A549 (cell line): Measurements from ENCODE around the gene ALDH3B2. TPM values are rescaled to one million over a fixed set of nuclear protein-coding genes. Genes with fewer than 3 reads are reported as not detected.

ENCODE experiments used
- ATAC-seq, 2 experiments: fragments of 200-7000 bp in 1 of 2; fragments of >200 bp in 1 of 2; cut with Nextera tagmentation in 1 of 2; cut with Tn5 transposase in 1 of 2; 3 replicates each; pipeline versions ENCODE4 v1.8.0 to v1.9.1; 2018 to 2020; ENCODE audit warnings: mild to moderate bottlenecking in 1 of 2, moderate library complexity in 1 of 2
- CTCF ChIA-PET: fragments of 300-600 bp; sonication (Branson Sonifier 250); formaldehyde crosslinking; extraction: SDS; loops from one replicate; lab custom pipeline; 2021; ENCODE audit warnings: antibody characterized with exemption, inconsistent platforms; lab: Yijun Ruan, JAX
- POLR2A ChIA-PET: fragments of 350-600 bp; formaldehyde crosslinking; extraction: SDS; loops from one replicate; lab custom pipeline; 2021; ENCODE audit warnings: antibody characterized with exemption, inconsistent platforms; lab: Yijun Ruan, JAX
- DNase-seq, 2 experiments: peaks; one replicate each; pipeline versions ENCODE4 v3.0.0 to v3.0.0-alpha.2; 2011 to 2016; ENCODE audit warnings: low read depth in 1 of 2, low spot score in 1 of 2
- FAIRE-seq: peaks from 2 replicates; lab custom pipeline; 2011; peaks lifted over from hg19 to GRCh38; lab: Jason Lieb, UNC
- H3K27ac ChIP-seq, 2 experiments: fragments of >200 bp; sonication (Bioruptor Twin); formaldehyde crosslinking; 3 replicates each; pipeline ENCODE4 v1.5.1; 2016 to 2017
- H3K4me1 ChIP-seq: fragments of >200 bp; sonication (Bioruptor Twin); formaldehyde crosslinking; 3 replicates; pipeline ENCODE4 v1.6.1; 2016
- H3K4me2 ChIP-seq: fragments of >200 bp; sonication (Bioruptor Twin); formaldehyde crosslinking; 3 replicates; pipeline ENCODE4 v1.6.1; 2016
- H3K4me3 ChIP-seq: fragments of >200 bp; sonication (Bioruptor Twin); formaldehyde crosslinking; 3 replicates; pipeline ENCODE4 v1.5.1; 2016
- H3K9me3 ChIP-seq: fragments of >200 bp; sonication (Bioruptor Twin); formaldehyde crosslinking; 3 replicates; pipeline ENCODE4 v1.6.1; 2016
- BHLHE40 ChIP-seq: IDR thresholded peaks from 2 replicates; pipeline ENCODE4 v1.6.1; 2012; ENCODE audit warnings: low read depth, low read length, inconsistent platforms
- EHMT2 ChIP-seq: fragments of 200-600 bp; sonication (generic); IDR thresholded peaks from 2 replicates; pipeline ENCODE4 v1.6.1; 2016; ENCODE audit warnings: antibody characterized with exemption, low read depth, mild to moderate bottlenecking, moderate library complexity
- EP300 ChIP-seq, 2 experiments: fragments of >200 bp; sonication (Bioruptor Twin); formaldehyde crosslinking; IDR thresholded peaks; 2 replicates in 1 of 2; 3 replicates in 1 of 2; pipeline ENCODE4 v1.6.1; 2016 to 2017
- ESRRA ChIP-seq: fragments of 150-350 bp; IDR thresholded peaks from 2 replicates; pipeline ENCODE4 v1.6.1; 2014; ENCODE audit warnings: mild to moderate bottlenecking, low read length, borderline replicate concordance
- HDAC2 ChIP-seq: fragments of 200-600 bp; sonication (generic); IDR thresholded peaks from 2 replicates; pipeline ENCODE4 v1.6.1; 2016
- HOXB5 ChIP-seq: fragments of 250-450 bp; sonication (Bioruptor Pico); IDR thresholded peaks from 2 replicates; pipeline ENCODE4 v1.5.0; 2020; ENCODE audit warnings: mild to moderate bottlenecking, moderate library complexity
- MAFK ChIP-seq: fragments of 450-650 bp; IDR thresholded peaks from 2 replicates; pipeline ENCODE4 v1.6.1; 2014; ENCODE audit not compliant: partially characterized antibody
- NPAS2 ChIP-seq: fragments of 250-450 bp; sonication (Bioruptor Pico); IDR thresholded peaks from 2 replicates; pipeline ENCODE4 v1.8.0; 2022; ENCODE audit warnings: mild to moderate bottlenecking, moderate library complexity, borderline replicate concordance
- POLR2A ChIP-seq: IDR thresholded peaks from 2 replicates; pipeline ENCODE4 v1.6.1; 2012; ENCODE audit warnings: mild to moderate bottlenecking, low read length
- POLR2AphosphoS2 ChIP-seq: conservative IDR thresholded peaks from 2 replicates; pipeline ENCODE4 v1.6.1; 2012; ENCODE audit warnings: low read length, improper control_type of control experiment, inconsistent platforms
- RAD21 ChIP-seq, 2 experiments: fragments of >200 bp in 1 of 2; sonication (Bioruptor Twin) in 1 of 2; formaldehyde crosslinking in 1 of 2; IDR thresholded peaks in 1 of 2; conservative IDR thresholded peaks in 1 of 2; 2 replicates in 1 of 2; 3 replicates in 1 of 2; pipeline ENCODE4 v1.6.1; 2012 to 2018; ENCODE audit warnings: inconsistent platforms in 1 of 2
- RFX5 ChIP-seq: fragments of 450-650 bp; IDR thresholded peaks from 2 replicates; pipeline ENCODE4 v1.7.1; 2014; ENCODE audit warnings: antibody characterized with exemption, mild to moderate bottlenecking, moderate library complexity
- SMC3 ChIP-seq: fragments of >200 bp; sonication (Bioruptor Twin); formaldehyde crosslinking; IDR thresholded peaks from 3 replicates; pipeline ENCODE4 v1.6.1; 2018; ENCODE audit warnings: inconsistent platforms
- ZNF302 ChIP-seq: fragments of 250-450 bp; sonication (Bioruptor Pico); IDR thresholded peaks from 2 replicates; pipeline ENCODE4 v1.9.0; 2021; ENCODE audit warnings: inconsistent platforms, mild to moderate bottlenecking, moderate library complexity
- WGBS: methylation state at CpG from one replicate; pipeline ENCODE4 v1.1.6; 2017; ENCODE audit errors: missing lambda C conversion rate; 5-methylcytosine and 5-hydroxymethylcytosine counted together
- polyA plus RNA-seq, 4 experiments: library from polyadenylated mRNA; depleted of rRNA in 3 of 4; stranded (reverse); fragments of >200 nt; fragmentation: RNase III in 1 of 4; extraction: RNeasy Plus Mini Kit Qiagen cat#74134 plus additional on column Dnase treatment in 1 of 4; gene quantifications; 2 replicates in 3 of 4; 3 replicates in 1 of 4; pipeline ENCODE4 v1.2.3, GENCODE V29; 2011 to 2017
- TF ChIP-seq, protein P1 (sequence below): fragments of 250-450 bp; sonication (Bioruptor Pico); IDR thresholded peaks from 2 replicates; pipeline ENCODE4 v1.5.0; 2020; ENCODE audit warnings: low read depth, mild to moderate bottlenecking, moderate library complexity
- TF ChIP-seq, protein P2 (sequence below): fragments of >200 bp; sonication (Bioruptor Twin); formaldehyde crosslinking; IDR thresholded peaks from 3 replicates; pipeline ENCODE4 v1.5.1; 2016
- TF ChIP-seq, protein P3 (sequence below): fragments of 450-650 bp; IDR thresholded peaks from 2 replicates; pipeline ENCODE4 v1.6.1; 2014; ENCODE audit warnings: antibody characterized with exemption
- TF ChIP-seq, protein P4 (sequence below): fragments of >200 bp; sonication (Bioruptor Twin); formaldehyde crosslinking; IDR thresholded peaks from 2 replicates; pipeline ENCODE4 v1.6.1; 2016
- TF ChIP-seq, protein P5 (sequence below): fragments of >200 bp; sonication (Bioruptor Twin); formaldehyde crosslinking; IDR thresholded peaks from 3 replicates; pipeline ENCODE4 v1.6.1; 2016

The ALDH3B2 gene
- polyA plus RNA-seq, 2 of the 4 experiments (the other 2 are of a cell fraction): not detected

DNA sequence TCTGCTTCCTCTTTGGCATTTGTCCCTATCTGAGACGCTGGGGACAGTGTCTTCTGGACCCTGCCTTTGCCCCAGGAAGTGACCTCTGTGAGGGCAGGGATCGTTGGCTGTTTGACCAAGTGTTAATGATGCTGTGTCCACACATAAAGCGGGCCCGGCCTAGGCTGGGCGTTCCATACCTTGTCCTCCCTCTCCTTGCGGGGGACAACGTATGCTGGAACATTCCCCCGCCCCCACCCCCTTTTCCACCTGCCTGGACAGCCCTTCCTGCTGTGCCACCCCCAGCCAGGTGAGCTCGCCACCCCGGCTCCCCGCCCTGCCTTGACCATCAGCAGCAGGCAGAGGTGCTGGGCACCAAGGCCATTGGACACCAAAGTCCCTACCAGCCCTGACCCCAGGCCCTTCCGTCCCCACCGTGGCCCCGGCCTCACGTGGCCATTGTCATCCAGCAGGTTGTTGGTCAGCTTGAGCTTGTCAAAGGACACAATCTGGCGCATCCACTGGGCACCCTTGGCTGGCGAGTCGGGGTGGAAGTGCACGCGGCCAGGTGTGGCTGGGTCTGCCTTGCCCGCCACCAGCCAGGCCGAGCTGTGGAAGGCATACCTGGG, 40.6 kb downstream of the ALDH3B2 start (continued):
- TF ChIP-seq, protein P1, sequence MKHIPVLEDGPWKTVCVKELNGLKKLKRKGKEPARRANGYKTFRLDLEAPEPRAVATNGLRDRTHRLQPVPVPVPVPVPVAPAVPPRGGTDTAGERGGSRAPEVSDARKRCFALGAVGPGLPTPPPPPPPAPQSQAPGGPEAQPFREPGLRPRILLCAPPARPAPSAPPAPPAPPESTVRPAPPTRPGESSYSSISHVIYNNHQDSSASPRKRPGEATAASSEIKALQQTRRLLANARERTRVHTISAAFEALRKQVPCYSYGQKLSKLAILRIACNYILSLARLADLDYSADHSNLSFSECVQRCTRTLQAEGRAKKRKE (CRISPR knock-in tag): no peak
- TF ChIP-seq BHLHE40 (no peak), ESRRA (no peak)
- TF ChIP-seq, protein P2, sequence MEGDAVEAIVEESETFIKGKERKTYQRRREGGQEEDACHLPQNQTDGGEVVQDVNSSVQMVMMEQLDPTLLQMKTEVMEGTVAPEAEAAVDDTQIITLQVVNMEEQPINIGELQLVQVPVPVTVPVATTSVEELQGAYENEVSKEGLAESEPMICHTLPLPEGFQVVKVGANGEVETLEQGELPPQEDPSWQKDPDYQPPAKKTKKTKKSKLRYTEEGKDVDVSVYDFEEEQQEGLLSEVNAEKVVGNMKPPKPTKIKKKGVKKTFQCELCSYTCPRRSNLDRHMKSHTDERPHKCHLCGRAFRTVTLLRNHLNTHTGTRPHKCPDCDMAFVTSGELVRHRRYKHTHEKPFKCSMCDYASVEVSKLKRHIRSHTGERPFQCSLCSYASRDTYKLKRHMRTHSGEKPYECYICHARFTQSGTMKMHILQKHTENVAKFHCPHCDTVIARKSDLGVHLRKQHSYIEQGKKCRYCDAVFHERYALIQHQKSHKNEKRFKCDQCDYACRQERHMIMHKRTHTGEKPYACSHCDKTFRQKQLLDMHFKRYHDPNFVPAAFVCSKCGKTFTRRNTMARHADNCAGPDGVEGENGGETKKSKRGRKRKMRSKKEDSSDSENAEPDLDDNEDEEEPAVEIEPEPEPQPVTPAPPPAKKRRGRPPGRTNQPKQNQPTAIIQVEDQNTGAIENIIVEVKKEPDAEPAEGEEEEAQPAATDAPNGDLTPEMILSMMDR: no peak

DNA sequence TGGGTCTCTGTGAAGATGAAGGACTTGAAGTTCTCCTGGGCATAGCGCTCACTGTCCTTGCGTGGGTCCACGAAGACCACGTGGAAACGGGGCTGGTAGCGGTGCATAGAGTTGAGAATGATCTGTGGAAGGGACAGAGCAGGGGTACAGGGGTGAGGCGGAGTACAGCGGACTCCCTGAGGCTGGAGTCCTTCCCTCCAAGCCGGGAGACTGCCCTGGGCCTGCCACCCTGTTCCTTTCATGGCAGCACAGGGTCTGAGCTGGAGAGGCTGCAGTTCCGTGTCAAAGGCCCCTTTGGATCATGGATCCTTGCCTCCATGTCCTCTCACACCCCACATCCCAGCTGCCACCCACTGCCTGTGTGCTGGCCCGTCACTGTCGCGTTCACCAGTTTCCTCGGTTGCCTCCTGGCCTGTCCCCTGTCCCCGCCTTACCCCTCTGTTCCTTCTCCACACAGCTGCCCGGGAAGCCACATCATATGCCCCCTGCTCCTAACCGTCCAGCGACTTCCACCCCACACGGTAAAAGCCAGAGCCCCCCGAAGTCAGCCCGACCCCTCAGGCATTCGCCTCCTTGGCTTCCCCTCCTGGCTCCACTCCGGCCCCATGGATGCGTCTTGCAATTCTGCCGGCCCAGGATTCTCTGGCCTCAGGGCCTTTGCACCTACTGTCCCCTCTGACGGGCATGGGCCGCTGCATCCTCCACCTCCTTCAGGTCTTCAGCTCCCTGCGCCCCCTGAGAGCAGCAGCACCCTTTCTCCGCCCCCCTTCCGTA, 41.3 kb downstream of the ALDH3B2 start:
- Histone ChIP-seq H3K4me3 (no peak overlapping the region), H3K4me1 (peaks cover 6% of the 10 kb centered on the region; the same call in 2 of the 3 replicates), H3K4me2 (no peak overlapping the region), H3K27ac (no peak overlapping the region), H3K9me3 (no peaks in the 10 kb centered on the region)
- TF ChIP-seq, protein P3, sequence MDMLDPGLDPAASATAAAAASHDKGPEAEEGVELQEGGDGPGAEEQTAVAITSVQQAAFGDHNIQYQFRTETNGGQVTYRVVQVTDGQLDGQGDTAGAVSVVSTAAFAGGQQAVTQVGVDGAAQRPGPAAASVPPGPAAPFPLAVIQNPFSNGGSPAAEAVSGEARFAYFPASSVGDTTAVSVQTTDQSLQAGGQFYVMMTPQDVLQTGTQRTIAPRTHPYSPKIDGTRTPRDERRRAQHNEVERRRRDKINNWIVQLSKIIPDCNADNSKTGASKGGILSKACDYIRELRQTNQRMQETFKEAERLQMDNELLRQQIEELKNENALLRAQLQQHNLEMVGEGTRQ: no peak
- TF ChIP-seq NPAS2 (no peak), SMC3 (no peak), POLR2A (no peak), BHLHE40 (no peak), EP300 (IDR thresholded peaks at IDR 0.05) (no peak), POLR2AphosphoS2 (no peak), RFX5 (no peak), RAD21 (conservative IDR thresholded peaks at IDR 0.05 in 1 of 2, IDR thresholded peaks at IDR 0.05 in 1 of 2) (no peak), ZNF302 (no peak), HOXB5 (CRISPR knock-in tag) (no peak), HDAC2 (no peak), EHMT2 (no peak), MAFK (no peak)
- TF ChIP-seq, protein P4, sequence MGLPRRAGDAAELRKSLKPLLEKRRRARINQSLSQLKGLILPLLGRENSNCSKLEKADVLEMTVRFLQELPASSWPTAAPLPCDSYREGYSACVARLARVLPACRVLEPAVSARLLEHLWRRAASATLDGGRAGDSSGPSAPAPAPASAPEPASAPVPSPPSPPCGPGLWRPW: no peak
- TF ChIP-seq, protein P5, sequence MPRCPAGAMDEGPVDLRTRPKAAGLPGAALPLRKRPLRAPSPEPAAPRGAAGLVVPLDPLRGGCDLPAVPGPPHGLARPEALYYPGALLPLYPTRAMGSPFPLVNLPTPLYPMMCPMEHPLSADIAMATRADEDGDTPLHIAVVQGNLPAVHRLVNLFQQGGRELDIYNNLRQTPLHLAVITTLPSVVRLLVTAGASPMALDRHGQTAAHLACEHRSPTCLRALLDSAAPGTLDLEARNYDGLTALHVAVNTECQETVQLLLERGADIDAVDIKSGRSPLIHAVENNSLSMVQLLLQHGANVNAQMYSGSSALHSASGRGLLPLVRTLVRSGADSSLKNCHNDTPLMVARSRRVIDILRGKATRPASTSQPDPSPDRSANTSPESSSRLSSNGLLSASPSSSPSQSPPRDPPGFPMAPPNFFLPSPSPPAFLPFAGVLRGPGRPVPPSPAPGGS: no peak
- ChIA-PET CTCF (interaction anchor here (0.9 to 14.1 kb wide), 4 partner anchors 14 to 50 kb away, joined by 3 to 181 read pairs (median 160); partner anchors contain the start of genes ACY3 and GSTP1), POLR2A (interaction anchor here (0.6 kb wide), 1 partner anchor 287 kb away, joined by 3 read pairs; no protein-coding TSS in a partner anchor)
- FAIRE-seq: no peak
- no peak for DNase-seq
- no peak for ATAC-seq
- whole genome bisulfite sequencing: 88% methylated on average over 30 of the region's 30 CpGs
